ENCODE results near the gene SMIM14.
"Not testable (repeated sequence)": the region's sequence is repeated elsewhere in the genome, so short reads cannot be mapped to it uniquely, and the experiment has no call there.

The SMIM14 gene

GRCh38 chr4:39655876-39656275 lies 17.2 kb upstream of the SMIM14 start:
- Histone ChIP-seq H3K36me3 (ENCODE audit: insufficient read depth, insufficient read length, low read length) (no peaks in the 10 kb centered on the region), H3K4me1 (ENCODE audit: insufficient read depth, insufficient read length) (no peaks in the 10 kb centered on the region), H3K9me3 (ENCODE audit: insufficient read depth, low read length) (no peaks in the 10 kb centered on the region), H3K9ac (ENCODE audit: insufficient read length, low read depth) (no peak overlapping the region), H3K27me3 (ENCODE audit: insufficient read depth, insufficient read length) (no peaks in the 10 kb centered on the region), H3K4me3 (ENCODE audit: insufficient read length, low read depth) (no peak overlapping the region)
- DNase-seq (ENCODE audit: low read depth, low spot score): no peak
- TF ChIP-seq ZNF274 (IDR thresholded peaks at IDR 0.05; ENCODE audit: low read depth, low read length): no peak
- TF ChIP-seq YY1 (IDR thresholded peaks at IDR 0.05; ENCODE audit: insufficient read depth, insufficient read length): no peak
- no peak for TF ChIP-seq SUZ12 (IDR thresholded peaks at IDR 0.05; ENCODE audit: extremely low read depth, insufficient read depth, insufficient read length)

DNA sequence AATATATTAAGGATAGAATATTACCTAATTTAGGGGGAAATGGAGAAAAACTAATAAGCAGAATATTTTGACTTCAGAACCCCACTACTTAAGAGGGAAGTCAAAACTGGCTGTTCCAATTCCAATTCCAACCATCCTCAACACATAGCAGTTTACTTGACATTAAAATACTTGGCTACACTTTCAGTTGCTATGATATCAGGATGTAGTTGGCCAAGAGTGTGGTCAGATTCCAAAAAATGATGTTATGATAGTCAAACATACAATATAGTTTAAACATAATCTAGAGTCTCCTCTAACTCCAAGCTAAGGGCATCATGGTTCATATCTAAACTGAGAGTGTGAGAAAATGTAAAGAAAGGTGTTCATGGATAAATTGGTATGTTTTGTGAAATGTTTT lies 16.5 kb upstream of the SMIM14 start:
- no peak overlapping the region for H3K9ac ChIP-seq (ENCODE audit: insufficient read length, low read depth)
- H3K4me3 ChIP-seq (ENCODE audit: insufficient read length, low read depth): no peak overlapping the region
- no peaks in the 10 kb centered on the region for H3K4me1 ChIP-seq (ENCODE audit: insufficient read depth, insufficient read length)
- DNase-seq (ENCODE audit: low read depth, low spot score): no peak
- H3K27me3 ChIP-seq (ENCODE audit: insufficient read depth, insufficient read length): no peaks in the 10 kb centered on the region
- no peaks in the 10 kb centered on the region for H3K36me3 ChIP-seq (ENCODE audit: insufficient read depth, insufficient read length, low read length)
- H3K9me3 ChIP-seq (ENCODE audit: insufficient read depth, low read length): no peaks in the 10 kb centered on the region
- no peak for TF ChIP-seq YY1 (IDR thresholded peaks at IDR 0.05; ENCODE audit: insufficient read depth, insufficient read length)
- no peak for TF ChIP-seq ZNF274 (IDR thresholded peaks at IDR 0.05; ENCODE audit: low read depth, low read length)
- no peak for TF ChIP-seq SUZ12 (IDR thresholded peaks at IDR 0.05; ENCODE audit: extremely low read depth, insufficient read depth, insufficient read length)

DNA sequence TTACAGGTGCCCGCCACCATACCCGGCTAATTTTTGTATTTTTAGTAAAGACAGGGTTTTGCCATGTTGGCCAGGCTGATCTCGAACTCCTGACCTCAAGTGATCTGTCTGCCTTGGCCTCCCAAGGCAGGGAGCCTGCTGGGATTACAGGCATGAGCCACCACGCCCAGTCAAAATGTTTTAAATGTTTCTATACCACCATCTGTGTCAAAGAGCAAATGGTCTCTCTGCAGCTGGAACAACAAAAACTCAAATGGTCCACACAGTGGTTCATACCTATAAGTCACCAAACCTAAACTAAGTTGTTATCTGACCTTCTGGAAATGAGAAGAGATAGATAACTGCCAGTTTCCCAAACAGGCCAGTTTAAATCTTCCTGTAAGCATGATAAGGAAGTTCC lies 12.9 kb upstream of the SMIM14 start:
- not testable (repeated sequence) for H3K36me3 ChIP-seq (ENCODE audit: insufficient read depth, insufficient read length, low read length); DNase-seq (ENCODE audit: low read depth, low spot score); H3K27me3 ChIP-seq (ENCODE audit: insufficient read depth, insufficient read length); H3K9ac ChIP-seq (ENCODE audit: insufficient read length, low read depth); H3K9me3 ChIP-seq (ENCODE audit: insufficient read depth, low read length); H3K4me3 ChIP-seq (ENCODE audit: insufficient read length, low read depth); H3K4me1 ChIP-seq (ENCODE audit: insufficient read depth, insufficient read length)

DNA sequence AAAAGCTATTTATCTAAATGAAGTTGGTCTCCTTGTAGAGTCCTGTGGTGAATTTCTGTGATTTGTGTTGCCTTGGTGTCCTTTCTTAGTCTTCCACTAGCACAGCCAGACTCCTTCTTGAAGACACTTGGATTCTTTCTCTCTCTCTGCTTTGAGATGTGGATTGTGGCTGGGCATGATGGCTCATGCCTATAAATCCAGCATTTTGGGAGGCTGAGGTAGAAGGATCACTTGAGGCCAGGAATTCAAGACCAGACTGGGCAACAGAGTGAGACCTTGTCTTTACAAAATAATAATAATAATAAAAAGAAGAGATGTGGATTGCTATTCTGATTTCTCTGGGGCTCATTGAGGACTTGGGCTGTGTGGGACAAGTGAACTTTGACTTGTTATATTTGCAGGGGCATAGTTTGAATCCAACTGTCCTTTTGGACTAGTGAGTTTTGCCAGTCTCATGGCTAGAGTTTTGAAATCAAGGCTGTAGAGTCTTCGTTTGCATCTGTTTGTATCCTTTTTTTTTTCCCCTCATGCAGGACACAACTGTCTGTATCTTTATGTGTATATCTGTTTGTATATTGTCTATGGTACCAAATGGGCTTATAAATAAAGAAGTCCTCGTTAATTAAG lies 11.1 kb upstream of the SMIM14 start:
- Histone ChIP-seq H3K4me1 (ENCODE audit: insufficient read depth, insufficient read length) (no peaks in the 10 kb centered on the region), H3K36me3 (ENCODE audit: insufficient read depth, insufficient read length, low read length) (no peaks in the 10 kb centered on the region), H3K9ac (ENCODE audit: insufficient read length, low read depth) (no peak overlapping the region), H3K9me3 (ENCODE audit: insufficient read depth, low read length) (no peaks in the 10 kb centered on the region), H3K27me3 (ENCODE audit: insufficient read depth, insufficient read length) (no peaks in the 10 kb centered on the region), H3K4me3 (ENCODE audit: insufficient read length, low read depth) (no peak overlapping the region)
- no peak for TF ChIP-seq YY1 (IDR thresholded peaks at IDR 0.05; ENCODE audit: insufficient read depth, insufficient read length)
- no peak for DNase-seq (ENCODE audit: low read depth, low spot score)

DNA sequence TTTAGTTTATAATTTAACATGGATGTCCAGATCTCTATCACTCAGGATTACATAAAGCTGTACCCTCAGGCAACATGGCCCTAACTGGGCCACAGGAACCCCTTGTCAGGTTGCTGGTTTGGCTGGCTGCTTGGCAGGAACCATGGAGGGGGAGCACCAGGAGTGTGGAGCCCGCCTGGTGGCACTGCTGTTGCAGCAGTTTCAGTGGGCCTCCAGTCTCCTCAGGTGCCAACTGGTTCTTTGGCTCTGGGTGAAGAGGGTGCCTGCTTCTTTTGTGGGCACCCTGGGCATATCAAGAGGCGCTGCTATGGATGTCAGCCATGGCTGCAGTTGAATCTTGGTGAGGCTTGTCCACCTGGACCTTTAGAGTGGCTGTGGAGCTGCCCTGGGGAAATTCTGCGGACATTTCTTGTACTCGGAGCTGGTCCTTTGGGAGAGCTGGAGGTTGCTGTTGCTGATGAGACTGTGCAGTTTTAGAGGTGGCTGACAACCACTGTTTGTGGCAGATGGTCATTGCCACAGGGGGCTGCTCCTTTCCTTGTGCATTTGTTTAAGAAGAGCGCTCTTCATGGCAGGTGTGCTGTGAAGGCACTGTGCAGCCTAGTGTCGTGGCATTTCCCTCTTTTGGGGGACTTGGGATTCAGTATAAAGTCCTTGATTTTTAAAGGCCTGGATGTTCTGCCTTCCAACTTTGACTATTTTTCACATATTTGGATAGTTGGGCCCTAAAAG lies 10.3 kb upstream of the SMIM14 start:
- TF ChIP-seq SUZ12 (IDR thresholded peaks at IDR 0.05; ENCODE audit: extremely low read depth, insufficient read depth, insufficient read length) (no peak), YY1 (IDR thresholded peaks at IDR 0.05; ENCODE audit: insufficient read depth, insufficient read length) (no peak), ZNF274 (IDR thresholded peaks at IDR 0.05; ENCODE audit: low read depth, low read length) (no peak)

DNA sequence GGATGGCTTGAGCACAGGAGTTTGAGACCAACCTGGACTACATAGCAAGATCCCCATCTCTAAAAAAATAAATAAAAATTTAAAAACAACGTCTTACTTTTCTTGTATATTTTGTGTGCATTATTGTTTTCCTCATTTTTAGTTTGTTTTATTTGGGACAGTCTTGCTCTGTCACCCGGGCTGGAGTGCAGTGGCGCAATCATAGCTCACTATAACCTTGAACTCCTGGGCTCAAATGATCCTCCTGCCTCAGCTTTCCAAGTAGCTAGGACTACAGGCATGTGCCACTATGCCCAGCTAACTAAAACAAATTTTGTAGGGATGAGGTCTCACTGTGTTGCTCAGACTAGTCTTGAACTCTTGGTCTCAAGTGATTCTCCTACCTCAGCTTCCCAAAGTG lies 9.5 kb upstream of the SMIM14 start:
- Histone ChIP-seq H3K9me3 (ENCODE audit: insufficient read depth, low read length) (no peaks in the 10 kb centered on the region), H3K4me1 (ENCODE audit: insufficient read depth, insufficient read length) (no peaks in the 10 kb centered on the region), H3K27me3 (ENCODE audit: insufficient read depth, insufficient read length) (no peaks in the 10 kb centered on the region), H3K9ac (ENCODE audit: insufficient read length, low read depth) (no peak overlapping the region), H3K4me3 (ENCODE audit: insufficient read length, low read depth) (no peak overlapping the region), H3K36me3 (ENCODE audit: insufficient read depth, insufficient read length, low read length) (no peaks in the 10 kb centered on the region)
- TF ChIP-seq ZNF274 (IDR thresholded peaks at IDR 0.05; ENCODE audit: low read depth, low read length): no peak
- no peak for TF ChIP-seq SUZ12 (IDR thresholded peaks at IDR 0.05; ENCODE audit: extremely low read depth, insufficient read depth, insufficient read length)
- no peak for TF ChIP-seq YY1 (IDR thresholded peaks at IDR 0.05; ENCODE audit: insufficient read depth, insufficient read length)
- DNase-seq (ENCODE audit: low read depth, low spot score): no peak

More for the DNA sequence above, 10.3 kb upstream of the SMIM14 start:
- Histone ChIP-seq H3K4me3 (ENCODE audit: insufficient read length, low read depth) (no peak overlapping the region), H3K27me3 (ENCODE audit: insufficient read depth, insufficient read length) (no peaks in the 10 kb centered on the region), H3K36me3 (ENCODE audit: insufficient read depth, insufficient read length, low read length) (no peaks in the 10 kb centered on the region), H3K4me1 (ENCODE audit: insufficient read depth, insufficient read length) (no peaks in the 10 kb centered on the region), H3K9ac (ENCODE audit: insufficient read length, low read depth) (no peak overlapping the region), H3K9me3 (ENCODE audit: insufficient read depth, low read length) (no peaks in the 10 kb centered on the region)
- DNase-seq (ENCODE audit: low read depth, low spot score): no peak

- H3K36me3 ChIP-seq (ENCODE audit: insufficient read depth, insufficient read length, low read length): no peaks in the 10 kb centered on the region
- H3K9ac ChIP-seq (ENCODE audit: insufficient read length, low read depth): no peak overlapping the region
- H3K4me1 ChIP-seq (ENCODE audit: insufficient read depth, insufficient read length): no peaks in the 10 kb centered on the region
- no peaks in the 10 kb centered on the region for H3K27me3 ChIP-seq (ENCODE audit: insufficient read depth, insufficient read length)
- DNase-seq (ENCODE audit: low read depth, low spot score): no peak
- H3K4me3 ChIP-seq (ENCODE audit: insufficient read length, low read depth): no peak overlapping the region
- TF ChIP-seq ZNF274 (IDR thresholded peaks at IDR 0.05; ENCODE audit: low read depth, low read length) (no peak), SUZ12 (IDR thresholded peaks at IDR 0.05; ENCODE audit: extremely low read depth, insufficient read depth, insufficient read length) (no peak), YY1 (IDR thresholded peaks at IDR 0.05; ENCODE audit: insufficient read depth, insufficient read length) (no peak)
- no peaks in the 10 kb centered on the region for H3K9me3 ChIP-seq (ENCODE audit: insufficient read depth, low read length)
These were observed 4.4 kb upstream of the SMIM14 start for GRCh38 chr4:39642885-39643552.
